Measurements from ENCODE around the gene GPR183.

GRCh38 chr13:99285432-99286182, 21.6 kb downstream of the GPR183 start:
- TF ChIP-seq POLR2A (IDR thresholded peaks at IDR 0.05; ENCODE audit: low read depth, low read length) = no peak
- TF ChIP-seq POLR2AphosphoS5 (IDR thresholded peaks at IDR 0.05; ENCODE audit: low read depth, low read length) = no peak
- TF ChIP-seq TAF1 (IDR thresholded peaks at IDR 0.05; ENCODE audit: borderline replicate concordance, low read depth, low read length) = no peak

All from GM12892 (cell line).